Cerebellar nuclear complex (tissue), 1 donor: Measurements from ENCODE around the gene HGFAC.
A peak's percentile ranks its signal among the peaks of the same experiment; 100 is the strongest.

Source experiments
- DNase-seq, 2 experiments: peaks; one replicate each; lab custom pipeline; 2025; lab: John Stamatoyannopoulos, UW

Gene HGFAC

DNA sequence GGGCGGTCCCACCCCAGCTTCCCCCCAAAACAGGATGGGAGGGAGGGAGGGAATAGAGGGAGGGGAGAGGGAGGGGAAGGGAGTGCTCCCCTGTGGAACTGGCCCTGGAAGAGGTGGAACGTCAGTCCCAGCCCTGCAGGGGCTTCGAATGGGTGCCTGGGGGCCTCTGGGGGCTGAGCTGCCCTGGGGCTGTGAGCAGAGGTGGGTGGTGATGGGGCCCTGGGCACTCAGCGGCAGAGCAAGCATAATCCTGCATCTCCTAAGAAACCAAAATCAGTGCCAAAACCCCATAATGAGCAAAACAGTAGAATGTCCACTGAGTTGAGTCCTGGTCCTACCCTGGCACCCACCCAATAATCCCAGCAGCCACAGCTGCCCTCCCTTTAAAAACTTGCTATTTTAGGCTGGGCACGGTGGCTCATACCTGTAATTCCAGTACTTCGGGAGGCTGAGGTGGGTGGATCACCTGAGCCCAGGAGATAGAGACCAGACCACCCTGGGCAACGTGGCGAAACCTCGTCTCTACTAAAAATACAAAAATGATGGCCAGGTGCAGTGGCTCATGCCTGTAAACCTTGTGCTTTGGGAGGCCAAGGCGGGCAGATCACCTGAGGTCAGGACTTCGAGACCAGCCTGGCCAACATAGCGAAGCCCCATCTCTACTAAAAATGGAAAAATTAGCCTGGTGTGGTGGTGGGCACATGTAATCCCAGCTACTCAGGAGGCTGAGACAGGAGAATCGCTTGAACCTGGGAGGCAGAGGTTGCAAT is 32.4 kb downstream of the HGFAC start:
- no peak for DNase-seq

DNA sequence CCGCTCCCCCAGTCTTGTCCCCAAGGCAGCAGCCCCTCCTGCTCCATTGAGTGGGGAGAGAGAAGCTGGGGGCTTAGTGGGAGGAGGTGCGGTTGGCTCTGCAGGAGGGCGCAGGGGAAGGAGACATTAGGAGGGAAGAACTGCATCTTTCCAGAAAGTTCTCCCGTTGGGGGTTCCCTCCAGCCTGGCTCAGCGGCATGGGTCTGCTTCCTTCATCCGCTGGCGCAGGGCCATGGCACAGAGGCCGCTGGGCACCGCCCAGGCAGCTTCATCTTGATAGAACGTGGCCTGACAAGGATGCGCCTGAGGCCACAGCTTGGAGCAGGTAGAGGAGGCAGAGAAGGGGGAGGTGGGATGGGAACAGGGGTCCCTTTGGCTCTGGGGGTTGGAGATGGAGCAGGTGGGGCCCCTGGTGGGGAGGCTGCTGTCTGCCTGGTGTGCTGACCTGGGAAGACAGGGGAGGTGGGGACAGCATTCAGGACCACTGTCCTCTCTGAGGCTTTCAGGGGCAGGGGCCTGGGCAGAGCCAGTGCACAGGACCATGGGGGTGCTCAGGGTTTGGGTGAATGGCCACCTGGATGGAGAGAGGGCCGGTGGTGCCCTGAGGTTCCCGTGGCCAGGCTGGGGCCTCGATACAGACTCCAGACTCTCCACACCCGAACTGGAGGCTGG is 33.4 kb downstream of the HGFAC start:
- no peak for DNase-seq

DNA sequence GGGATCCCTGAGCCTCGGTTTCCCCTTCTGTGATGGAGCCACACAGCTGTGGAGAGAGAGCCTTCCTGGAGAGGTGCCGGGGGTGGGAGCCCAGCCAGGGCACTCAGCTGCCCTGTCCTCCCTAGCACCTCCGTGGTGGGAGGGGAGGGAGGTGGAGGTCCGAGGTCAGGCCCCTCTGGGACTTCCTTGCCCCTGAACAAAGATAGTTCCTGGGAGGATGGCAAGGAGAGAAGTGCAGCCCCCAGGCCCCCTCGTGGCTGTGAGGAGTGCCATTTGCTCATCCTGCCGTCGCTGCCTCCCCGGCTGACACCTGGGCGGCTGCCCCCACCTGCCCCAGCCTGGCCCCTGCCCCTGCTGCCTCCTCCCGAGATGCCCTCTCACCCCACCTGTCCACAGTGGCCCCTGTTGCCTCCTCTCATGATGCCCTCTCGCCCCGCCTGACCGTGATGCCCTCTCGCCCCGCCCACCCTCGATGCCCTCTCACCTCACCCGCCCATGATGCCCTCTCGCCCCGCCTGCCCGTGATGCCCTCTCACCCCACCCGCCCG is 34.0 kb downstream of the HGFAC start:
- DNase-seq = no peak

DNA sequence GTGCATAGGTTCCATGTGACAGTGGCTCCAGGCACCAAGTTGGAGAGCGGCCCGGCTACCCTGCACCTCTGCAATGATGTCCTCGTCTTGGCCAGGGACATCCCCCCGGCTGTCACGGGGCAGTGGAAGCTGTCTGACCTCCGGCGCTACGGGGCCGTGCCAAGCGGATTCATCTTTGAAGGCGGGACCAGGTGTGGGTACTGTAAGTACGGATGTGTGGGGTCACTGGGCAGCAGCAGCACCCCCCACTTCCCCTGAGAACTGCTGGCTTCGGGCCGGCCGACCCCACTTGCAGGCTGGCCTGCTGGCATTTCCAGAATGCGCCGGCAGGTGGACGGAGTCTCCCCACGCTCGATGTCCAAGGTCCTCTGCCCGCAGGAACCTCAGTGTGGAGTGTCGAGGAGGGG is 34.6 kb downstream of the HGFAC start:
- no peak for DNase-seq

DNA sequence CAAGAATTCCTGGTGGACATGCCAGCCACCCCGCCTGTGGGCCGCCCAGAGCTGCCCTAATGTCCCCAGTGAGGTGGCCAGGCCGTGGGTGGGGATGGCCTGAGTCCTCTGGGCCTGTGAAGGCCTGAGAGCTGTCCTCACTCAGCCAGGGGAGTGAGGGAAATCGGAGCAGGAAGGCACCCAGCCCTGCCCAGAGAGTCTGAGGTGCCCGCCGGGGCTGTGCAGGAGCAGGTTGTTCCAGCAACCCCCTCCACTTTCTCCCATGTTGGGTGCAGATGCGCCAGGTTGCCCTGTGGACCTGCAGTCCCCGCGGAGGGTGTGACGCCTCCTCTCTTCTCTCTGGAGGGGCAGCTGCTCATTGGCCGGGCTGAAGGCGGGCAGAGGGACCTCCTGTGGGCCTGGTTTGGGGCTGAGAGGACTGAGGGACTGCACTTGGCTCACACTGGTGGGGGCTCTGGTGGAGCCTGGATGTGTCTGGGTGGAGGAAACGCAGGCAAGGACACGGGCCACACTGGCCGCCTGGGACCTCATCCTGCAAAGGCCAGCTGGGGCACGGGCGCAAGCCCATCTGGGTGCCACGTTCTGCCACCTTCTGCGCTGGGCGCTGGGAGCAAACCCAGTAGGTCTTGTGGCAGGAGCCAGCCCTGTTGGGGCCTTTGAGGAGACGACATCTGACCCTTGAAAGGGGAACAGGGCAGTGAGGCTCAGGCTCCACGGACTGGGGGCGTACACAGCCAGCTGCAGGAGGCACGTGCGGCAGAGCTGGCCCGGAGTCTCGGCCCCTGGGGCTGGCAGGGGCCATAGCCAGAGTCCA is 35.4 kb downstream of the HGFAC start:
- no peak for DNase-seq

DNA sequence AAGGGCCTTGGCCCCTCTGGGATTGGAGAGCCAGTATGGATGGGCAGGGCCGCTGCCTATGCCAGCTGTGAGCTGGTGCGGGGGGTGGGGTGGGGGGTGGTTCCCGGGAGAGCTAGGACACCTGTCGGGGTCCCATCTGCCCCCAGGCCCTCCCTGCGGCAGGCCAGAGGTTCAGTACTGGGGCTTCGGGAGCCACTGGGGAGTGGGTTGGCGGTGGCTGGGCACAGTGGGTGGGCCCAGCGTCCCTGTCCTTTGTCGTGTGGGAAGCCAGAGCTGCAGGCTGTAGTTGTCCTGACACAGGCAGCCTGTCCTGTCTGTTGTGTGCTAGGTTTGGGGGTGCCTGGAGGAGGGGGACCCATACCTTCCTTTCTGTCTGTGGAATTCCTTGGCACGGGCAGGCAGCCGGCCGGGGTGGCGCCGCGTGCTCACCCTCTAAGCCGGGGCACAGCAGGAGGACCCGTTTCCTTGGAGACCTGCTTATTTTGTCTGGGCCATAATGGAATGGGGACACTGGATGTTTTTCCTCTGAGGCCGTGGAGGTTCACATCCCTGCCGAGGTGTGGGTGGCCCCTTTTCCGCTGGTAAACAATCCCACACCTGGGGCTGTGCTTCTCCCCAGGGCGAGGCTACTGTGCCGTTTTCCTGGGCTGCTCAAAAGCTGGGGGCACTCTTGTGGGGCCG is 36.1 kb downstream of the HGFAC start:
- no peak for DNase-seq

DNA sequence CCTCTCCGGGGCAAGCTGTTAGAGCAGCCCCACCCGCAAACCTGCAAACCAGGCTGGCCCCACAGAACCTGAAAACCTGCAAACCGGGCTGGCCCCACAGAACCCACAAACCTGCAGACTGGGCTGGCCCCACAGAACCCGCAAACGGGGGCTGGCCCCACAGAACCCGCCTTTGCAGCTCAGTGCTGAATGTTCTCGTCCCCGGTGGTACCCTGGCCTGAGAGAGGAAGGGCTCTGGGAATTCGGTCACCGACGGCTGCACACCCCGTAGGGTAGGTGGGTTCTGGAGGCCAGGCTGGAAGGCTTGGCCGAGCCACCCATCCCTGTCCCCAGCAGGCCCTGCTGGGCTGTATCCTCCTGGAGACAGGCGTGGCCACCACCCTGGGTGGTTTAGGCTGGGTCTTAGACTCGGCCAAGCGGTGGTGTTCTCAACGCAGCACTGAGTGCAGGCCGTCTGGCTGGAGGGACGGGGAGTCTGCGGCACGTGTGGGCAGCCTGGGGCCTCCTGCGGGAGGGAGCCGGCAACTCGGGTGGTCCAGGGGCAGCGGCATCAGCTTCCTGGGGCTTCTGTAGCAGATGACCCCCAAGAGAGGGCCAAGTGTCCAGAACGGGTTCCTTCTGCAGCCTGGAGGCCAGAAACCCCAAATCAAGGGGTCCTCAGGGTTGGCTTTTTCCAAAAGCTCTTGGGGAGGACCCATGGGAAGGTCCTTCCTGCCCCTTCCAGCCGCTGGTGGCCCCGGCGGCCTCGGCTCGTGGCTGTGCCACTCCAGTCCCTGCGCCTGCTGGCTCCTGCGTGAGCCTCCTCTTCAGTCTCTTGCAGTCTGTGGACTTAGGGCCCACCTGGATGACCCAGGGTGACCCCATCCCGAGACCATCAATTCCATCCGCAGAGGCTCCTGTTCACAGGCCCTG is 36.9 kb downstream of the HGFAC start:
- DNase-seq = no peak

DNA sequence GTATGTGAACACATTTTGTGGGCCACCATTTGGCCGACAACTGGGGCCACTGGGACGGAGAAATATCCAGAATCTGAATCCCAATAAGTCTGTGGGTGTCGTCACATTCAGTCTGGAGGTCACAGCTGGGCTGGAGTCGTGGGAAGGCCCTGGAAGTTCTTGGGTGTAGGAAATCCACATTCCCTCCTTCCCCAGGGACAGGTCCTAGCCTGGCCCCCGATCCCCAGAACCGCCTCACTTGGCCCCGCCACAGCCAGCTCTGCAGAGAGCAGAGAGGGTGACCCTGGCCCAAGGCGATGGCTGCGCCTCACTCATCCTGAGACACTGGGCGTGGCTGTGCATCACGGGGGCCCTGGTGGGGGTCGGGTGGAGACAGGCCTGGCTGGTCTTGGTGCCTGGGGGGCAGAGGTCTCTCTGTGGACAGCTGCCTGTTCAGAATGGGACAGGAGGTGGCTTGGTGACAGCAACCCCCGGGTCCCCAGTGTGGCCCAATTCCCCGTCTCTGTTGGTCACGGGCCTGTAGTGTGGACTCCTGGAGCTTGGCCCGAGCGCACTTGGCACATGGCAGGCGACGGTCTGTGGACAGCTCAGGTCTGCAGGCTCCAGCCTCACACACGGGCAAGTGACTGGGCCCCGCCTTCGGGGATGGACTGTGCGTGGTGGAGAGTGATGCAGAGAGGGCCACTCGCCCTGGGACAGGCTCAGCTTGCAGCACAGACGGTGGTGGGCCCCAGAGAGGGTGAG is 37.8 kb downstream of the HGFAC start:
- DNase-seq = no peak

DNA sequence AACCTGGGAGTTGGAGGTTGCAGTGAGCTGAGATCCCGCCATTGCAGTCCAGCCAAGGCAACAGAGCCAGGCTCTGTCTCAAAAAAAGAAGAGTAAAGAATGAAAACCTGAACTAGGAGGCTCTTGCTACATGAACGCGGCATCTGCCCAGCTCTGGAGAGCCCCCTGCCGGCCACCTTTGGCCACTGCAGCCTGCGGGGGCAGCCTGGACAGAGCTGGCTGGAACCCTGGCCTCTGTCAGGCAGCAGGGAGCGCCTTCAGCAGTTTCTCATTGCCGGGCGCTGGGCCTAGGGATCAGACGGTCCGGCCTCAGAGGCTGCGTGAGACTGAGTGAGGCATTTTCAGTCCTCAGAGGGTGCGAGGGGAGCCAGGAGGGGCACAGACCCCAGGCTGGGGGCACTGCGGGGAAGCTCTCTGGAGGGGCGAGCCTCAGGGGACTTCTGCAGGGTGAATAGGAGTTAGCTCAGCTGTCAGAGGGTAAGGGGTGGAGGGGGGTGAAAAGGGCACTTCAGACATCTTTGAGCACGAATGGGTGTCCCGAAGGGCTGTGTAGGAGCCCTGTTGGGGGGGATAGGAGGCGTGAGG is 38.9 kb downstream of the HGFAC start:
- peak in 1 of 2 experiments; percentile 41 for DNase-seq

DNA sequence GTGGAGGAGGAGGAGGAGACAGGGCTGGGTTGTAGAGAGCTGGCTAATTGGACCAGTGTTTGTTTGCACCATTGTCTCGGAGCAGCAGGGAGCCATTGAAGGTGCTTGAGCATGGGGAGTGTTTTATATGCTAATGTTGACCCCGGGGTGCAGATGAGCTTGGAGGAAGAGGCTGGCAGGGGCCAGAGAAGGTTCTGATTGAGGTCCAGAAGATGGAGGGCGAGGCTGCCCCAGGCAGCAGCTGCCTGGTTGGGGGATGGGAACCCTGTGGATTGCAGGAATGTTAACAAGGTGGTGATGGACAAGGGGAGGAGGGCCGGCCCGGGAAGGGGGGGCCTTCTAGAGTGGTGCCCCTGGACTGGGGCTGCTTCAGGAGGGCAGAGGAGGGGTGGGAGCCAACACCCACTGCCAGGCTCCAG is 39.4 kb downstream of the HGFAC start:
- no peak for DNase-seq

DNA sequence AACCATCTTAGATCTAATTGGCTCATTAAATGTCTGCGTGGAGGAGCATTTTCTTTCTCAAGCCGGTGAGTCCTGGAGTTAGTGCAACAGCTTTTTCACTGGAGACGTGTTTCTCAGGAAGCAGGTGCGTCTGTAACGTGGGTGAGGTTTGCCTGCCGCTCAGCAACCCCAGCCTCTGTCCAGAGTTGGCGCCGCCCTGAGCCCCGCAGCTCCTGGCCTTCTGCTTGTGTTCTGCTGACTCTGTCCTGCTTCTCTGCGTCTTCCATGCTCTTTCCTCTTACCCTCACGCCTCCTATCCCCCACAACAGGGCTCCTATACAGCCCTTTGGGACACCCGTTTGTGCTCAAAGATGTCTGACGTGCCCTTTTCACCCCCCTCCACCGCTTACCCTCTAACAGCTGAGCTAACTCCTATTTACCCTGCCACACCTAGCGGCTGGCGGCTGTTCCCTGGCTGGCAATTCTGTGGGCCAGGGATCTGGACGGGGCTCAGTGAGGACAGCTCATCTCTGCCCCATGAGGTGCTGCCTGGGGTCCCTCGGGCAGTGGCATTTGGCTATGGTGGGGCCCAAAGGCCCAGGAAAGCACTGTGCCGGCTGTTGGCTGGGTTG is 40.1 kb downstream of the HGFAC start:
- DNase-seq = no peak

DNA sequence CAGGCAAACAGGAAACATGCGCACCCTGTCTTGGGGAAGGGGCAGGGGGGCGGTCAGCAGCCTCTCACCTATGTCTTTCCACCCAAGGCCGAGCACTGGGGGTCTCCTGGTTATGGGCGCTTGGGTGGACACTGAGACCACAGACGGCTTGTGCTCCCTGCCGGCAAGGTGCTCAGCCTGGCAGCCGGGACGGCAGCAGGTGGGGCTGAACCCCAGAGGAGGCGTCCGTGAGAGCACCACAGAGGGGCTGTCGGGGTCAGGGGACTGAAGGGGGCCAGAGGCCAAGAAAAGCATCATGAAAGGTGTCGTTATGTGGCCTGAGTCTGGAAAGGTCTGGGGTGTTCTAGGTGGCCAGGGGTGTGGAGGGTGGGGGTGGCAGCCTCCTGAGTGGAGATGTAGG is 40.9 kb downstream of the HGFAC start:
- no peak for DNase-seq

DNA sequence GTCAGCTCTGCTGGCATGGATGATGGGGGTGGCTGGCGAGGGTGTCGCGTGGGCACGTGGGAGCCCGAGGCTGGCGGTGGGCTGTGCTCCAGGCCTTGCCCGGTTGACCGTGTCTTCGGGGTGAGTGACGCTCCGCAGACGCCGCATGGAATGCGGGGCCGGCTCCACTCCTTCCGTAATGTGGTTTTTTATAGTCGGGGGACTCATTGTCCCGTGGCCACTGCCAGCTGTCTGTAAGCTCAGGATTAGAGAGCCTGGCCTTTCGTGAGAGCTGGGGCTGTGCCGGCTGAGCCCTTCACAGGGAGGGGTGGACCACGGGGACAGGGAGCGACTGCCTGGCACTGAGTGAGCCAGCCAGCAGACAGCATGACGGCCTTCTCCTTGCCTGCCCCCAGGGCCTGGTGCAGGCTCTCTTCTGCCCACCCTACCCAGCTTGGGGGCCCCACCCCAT is 41.7 kb downstream of the HGFAC start:
- DNase-seq = no peak

DNA sequence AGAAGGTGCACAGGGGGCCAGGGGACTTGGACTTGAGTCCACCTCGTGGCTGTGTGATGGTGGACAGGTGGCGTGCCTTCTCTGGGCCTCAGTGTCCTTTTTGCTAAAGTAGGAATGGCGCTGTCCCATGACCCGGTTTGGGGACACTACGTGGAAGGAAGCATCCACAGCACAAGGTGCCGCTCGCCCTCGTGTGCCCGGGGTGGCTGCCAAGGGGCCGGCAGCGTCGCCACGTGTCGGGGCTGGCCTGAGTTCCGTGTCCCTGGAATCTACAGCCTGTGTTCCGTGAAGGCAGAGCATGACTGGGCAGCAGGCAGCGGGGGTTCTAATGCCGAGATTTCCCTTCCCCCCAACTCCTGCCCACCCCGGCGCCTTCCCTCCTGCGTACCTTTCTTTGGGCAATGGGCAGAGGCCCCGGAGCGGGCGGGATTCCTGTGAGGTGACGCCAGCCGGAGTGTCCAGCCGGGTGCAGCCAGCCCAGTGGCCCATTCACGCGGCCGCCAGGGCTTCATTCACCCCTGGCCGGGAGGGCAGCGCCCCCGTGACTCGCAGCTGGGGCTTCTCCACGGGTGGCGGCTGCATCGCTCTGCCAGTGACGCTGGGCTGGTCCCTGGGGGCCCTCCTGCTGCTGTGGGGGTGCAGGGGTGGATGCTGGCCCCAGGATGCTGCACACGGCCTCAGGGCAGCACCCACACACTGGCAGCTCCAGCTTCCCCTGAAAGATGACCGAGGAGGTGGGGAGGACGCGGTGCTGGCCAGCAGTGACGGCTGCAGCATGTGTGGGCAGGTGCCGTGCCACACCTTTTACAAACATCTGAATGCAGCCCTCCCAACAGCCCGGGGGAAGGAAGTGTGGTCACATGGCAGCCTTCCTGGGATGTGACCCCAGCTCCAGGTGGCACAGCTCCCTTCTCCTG is 42.5 kb downstream of the HGFAC start:
- no peak for DNase-seq

DNA sequence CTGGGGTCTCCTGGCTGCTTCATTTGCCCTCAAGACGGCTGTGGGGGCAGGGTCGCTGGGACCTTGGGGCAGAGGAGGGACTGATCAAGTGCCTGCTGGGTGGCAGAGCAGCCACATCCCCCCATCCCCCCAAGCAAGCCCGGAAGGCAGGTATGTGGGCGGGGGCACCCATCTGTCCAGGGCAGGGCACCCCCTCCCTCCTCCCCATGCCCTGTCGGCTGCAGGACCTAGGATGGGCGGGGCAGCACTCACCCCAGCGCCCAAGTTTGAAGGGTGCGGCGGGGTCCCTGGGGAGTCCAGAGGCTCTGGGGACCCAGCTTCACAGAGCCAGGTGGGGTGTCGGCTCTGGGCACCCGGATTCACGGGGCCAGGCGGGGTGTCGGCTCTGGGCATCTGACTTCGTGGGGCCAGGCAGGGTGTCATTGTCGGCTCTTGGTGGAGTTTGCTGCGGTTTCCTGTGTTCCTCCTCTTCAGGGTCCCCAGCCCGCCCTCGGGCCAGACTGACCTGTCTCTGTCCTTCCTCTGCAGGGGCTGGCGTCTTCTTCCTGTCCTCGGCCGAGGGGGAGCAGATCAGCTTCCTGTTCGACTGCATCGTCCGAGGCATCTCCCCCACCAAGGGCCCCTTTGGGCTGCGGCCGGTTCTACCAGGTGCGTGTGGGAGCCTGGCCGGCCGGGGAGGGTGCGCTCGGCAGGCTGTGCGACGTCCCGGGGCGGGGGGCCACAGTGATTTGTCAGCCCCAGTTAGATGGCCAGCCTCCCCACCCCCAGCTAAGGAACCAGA is 43.4 kb downstream of the HGFAC start:
- no peak for DNase-seq

DNA sequence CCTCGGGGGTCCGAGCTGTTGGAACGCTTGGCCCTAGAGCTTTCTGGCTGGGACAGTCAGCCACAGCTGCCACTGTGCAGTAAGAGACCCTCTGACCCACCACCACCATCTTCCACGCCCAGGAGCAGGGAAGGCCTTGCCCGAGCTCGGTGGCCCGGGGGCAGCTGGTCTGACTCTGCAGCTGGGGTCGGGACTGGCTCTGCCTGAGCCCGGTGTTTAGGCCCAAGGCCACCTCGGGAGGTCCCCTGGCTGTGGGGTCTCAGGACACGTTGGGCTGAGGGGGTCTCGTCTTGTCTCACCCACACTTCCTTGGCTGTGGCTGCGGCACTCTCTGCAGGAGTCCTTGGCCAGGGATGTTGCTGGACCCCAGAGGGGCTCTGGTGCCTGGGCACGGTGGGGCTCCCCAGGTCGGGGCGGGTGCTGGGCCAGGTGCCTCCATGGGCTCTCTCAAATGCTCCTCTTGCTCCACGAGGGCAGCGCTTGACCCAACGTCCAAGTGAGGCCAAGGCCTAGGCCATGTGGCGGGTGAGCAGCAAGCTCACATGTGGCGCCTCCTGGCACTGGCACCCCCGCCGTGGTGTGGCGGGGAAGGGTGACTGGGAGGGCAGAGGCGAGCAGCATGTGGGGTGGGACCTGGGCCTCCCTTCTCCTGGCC is 44.2 kb downstream of the HGFAC start:
- no peak for DNase-seq
